Uterus (tissue), 4 donors: ENCODE results near the gene SIGLEC15. TPM values are rescaled to one million over a fixed set of nuclear protein-coding genes. Genes with fewer than 3 reads are reported as not detected.
"Not testable (repeated sequence)": the region's sequence is repeated elsewhere in the genome, so short reads cannot be mapped to it uniquely, and the experiment has no call there.

ENCODE experiments used
- DNase-seq, 2 donors: peaks; one replicate each; pipeline ENCODE4 v3.0.0-alpha.2; 2019 to 2020
- H3K27ac ChIP-seq, 2 donors: fragments of 200-600 bp; sonication (generic); 1 replicate in 1 of 2; 2 replicates in 1 of 2; pipeline ENCODE4 v1.5.1; 2016 to 2018
- H3K27me3 ChIP-seq, 2 donors: fragments of 200-600 bp; sonication (generic); one replicate each; pipeline ENCODE4 v1.5.1; 2018 to 2019; ENCODE audit warnings: control low read depth in 1 of 2
- H3K36me3 ChIP-seq, 2 donors: fragments of 200-600 bp; sonication (generic); one replicate each; pipeline ENCODE4 v1.5.1; 2019; ENCODE audit warnings: control low read depth in 1 of 2
- H3K4me1 ChIP-seq, 2 donors: fragments of 200-600 bp; sonication (generic); one replicate each; pipeline ENCODE4 v1.5.1; 2018 to 2019; ENCODE audit warnings: control low read depth in 1 of 2
- H3K4me3 ChIP-seq, 2 donors: fragments of 200-600 bp; sonication (generic); 1 replicate in 1 of 2; 2 replicates in 1 of 2; pipeline ENCODE4 v1.5.1; 2018 to 2019; ENCODE audit warnings: mild to moderate bottlenecking in 1 of 2
- H3K9me3 ChIP-seq, 2 donors: fragments of 200-600 bp; sonication (generic); one replicate each; pipeline ENCODE4 v1.5.1; 2019; ENCODE audit warnings: control low read depth in 1 of 2
- CTCF ChIP-seq, 4 experiments: fragments of 200-600 bp in 2 of 4; fragments of 450-650 bp in 2 of 4; sonication (generic) in 2 of 4; IDR thresholded peaks; one replicate each; pipeline ENCODE4 v1.5.1; 2016 to 2019; ENCODE audit warnings: antibody characterized with exemption in 4 of 4, mild to moderate bottlenecking in 2 of 4, moderate library complexity in 1 of 4
- POLR2A ChIP-seq, 2 donors: fragments of 450-650 bp; IDR thresholded peaks; one replicate each; pipeline ENCODE4 v1.6.1; 2016; ENCODE audit warnings: antibody characterized with exemption in 2 of 2, mild to moderate bottlenecking in 1 of 2, moderate library complexity in 1 of 2
- intact Hi-C: fragments of 100-400 bp; cut with DNase I; formaldehyde crosslinking; loops from one replicate; pipeline ENCODE4 v1.15.1; 2023; ENCODE audit warnings: low total_unique reads
- total RNA-seq, 4 donors: library from RNA; depleted of rRNA in 3 of 4; stranded (reverse); fragments of >200 nt in 3 of 4; gene quantifications; one replicate each; pipeline versions ENCODE4 v1.1.0 to v1.2.4, GENCODE V29; 2014 to 2023
- donor health status: DM: yes; HTN: yes; CAD: no.

SIGLEC15 gene
- total RNA-seq, 4 donors from 2014 or later: 2.8 TPM; not detected in 3

- no peaks in the 10 kb centered on the region for H3K36me3 ChIP-seq
- no peak overlapping the region for H3K4me3 ChIP-seq
- peaks cover 0 to 10% of the 10 kb centered on the region in 2 donors for H3K9me3 ChIP-seq
- intact Hi-C loops: no loop called here
- no peak overlapping the region for H3K27ac ChIP-seq
- DNase-seq: no peak
- no peak for TF ChIP-seq POLR2A (IDR thresholded peaks at IDR 0.05)
- no peaks in the 10 kb centered on the region for H3K4me1 ChIP-seq
- no peaks in the 10 kb centered on the region for H3K27me3 ChIP-seq
These were observed 22.5 kb upstream of the SIGLEC15 start for GRCh38 chr18:45802814-45803492.

GRCh38 chr18:45805551-45805950 lies 19.9 kb upstream of the SIGLEC15 start:
- no peak for TF ChIP-seq POLR2A (IDR thresholded peaks at IDR 0.05)
- no peak for TF ChIP-seq CTCF (IDR thresholded peaks at IDR 0.05)
- Histone ChIP-seq H3K27ac (no peak overlapping the region), H3K27me3 (no peaks in the 10 kb centered on the region), H3K4me3 (no peak overlapping the region), H3K4me1 (no peaks in the 10 kb centered on the region), H3K36me3 (no peaks in the 10 kb centered on the region), H3K9me3 (peaks cover 0 to 10% of the 10 kb centered on the region in 2 donors)
- intact Hi-C loops: no loop called here
- no peak for DNase-seq

GRCh38 chr18:45806226-45806625 lies 19.2 kb upstream of the SIGLEC15 start:
- no peak for DNase-seq
- intact Hi-C loops: no loop called here

GRCh38 chr18:45807144-45807543 lies 18.3 kb upstream of the SIGLEC15 start:
- H3K9me3 ChIP-seq, H3K4me3 ChIP-seq, intact Hi-C loops, DNase-seq, H3K4me1 ChIP-seq, H3K27me3 ChIP-seq, H3K36me3 ChIP-seq, H3K27ac ChIP-seq: not testable (repeated sequence)

More at GRCh38 chr18:45806226-45806625, 19.2 kb upstream of the SIGLEC15 start:
- H3K27me3 ChIP-seq: no peaks in the 10 kb centered on the region
- H3K36me3 ChIP-seq: no peaks in the 10 kb centered on the region
- no peak for TF ChIP-seq CTCF (IDR thresholded peaks at IDR 0.05)
- TF ChIP-seq POLR2A (IDR thresholded peaks at IDR 0.05): no peak
- H3K4me1 ChIP-seq: no peaks in the 10 kb centered on the region
- H3K9me3 ChIP-seq: peaks cover 0 to 10% of the 10 kb centered on the region in 2 donors
- H3K4me3 ChIP-seq: no peak overlapping the region
- no peak overlapping the region for H3K27ac ChIP-seq

GRCh38 chr18:45814733-45815132 lies 10.7 kb upstream of the SIGLEC15 start:
- DNase-seq, H3K4me3 ChIP-seq, H3K27ac ChIP-seq, H3K9me3 ChIP-seq, H3K4me1 ChIP-seq, H3K36me3 ChIP-seq, H3K27me3 ChIP-seq, intact Hi-C loops: not testable (repeated sequence)

GRCh38 chr18:45817543-45817942 lies 7.9 kb upstream of the SIGLEC15 start:
- no peak overlapping the region for H3K27ac ChIP-seq
- intact Hi-C loops: no loop called here
- H3K4me3 ChIP-seq: no peak overlapping the region
- H3K9me3 ChIP-seq: no peaks in the 10 kb centered on the region
- no peak for DNase-seq
- TF ChIP-seq CTCF (IDR thresholded peaks at IDR 0.05): no peak
- TF ChIP-seq POLR2A (IDR thresholded peaks at IDR 0.05): no peak
- no peaks in the 10 kb centered on the region for H3K4me1 ChIP-seq
- no peaks in the 10 kb centered on the region for H3K36me3 ChIP-seq
- no peaks in the 10 kb centered on the region for H3K27me3 ChIP-seq

- H3K27me3 ChIP-seq, H3K27ac ChIP-seq, H3K9me3 ChIP-seq, H3K4me3 ChIP-seq, H3K36me3 ChIP-seq, intact Hi-C loops, DNase-seq, H3K4me1 ChIP-seq: not testable (repeated sequence)
These were observed 6.7 kb upstream of the SIGLEC15 start for GRCh38 chr18:45818765-45819164.
